HG03354 (cell line): ENCODE measurements around the gene MEF2C.
A peak's percentile ranks its signal among the peaks of the same experiment; 100 is the strongest.

Source experiments
- ATAC-seq: cut with Tn5 transposase; IDR thresholded peaks from one replicate; pipeline ENCODE4 v1.9.1; 2021; ENCODE audit warnings: mild to moderate bottlenecking; ENCODE audit not compliant: unreplicated experiment, poor library complexity, severe bottlenecking

The MEF2C gene

GRCh38 chr5:88776692-88777091, 106.3 kb downstream of the MEF2C start:
- ATAC-seq = no peak

GRCh38 chr5:88772831-88773230, 110.2 kb downstream of the MEF2C start:
- no peak for ATAC-seq

GRCh38 chr5:88772047-88772446, 110.9 kb downstream of the MEF2C start:
- ATAC-seq = no peak

GRCh38 chr5:88770276-88771257, 112.4 kb downstream of the MEF2C start:
- ATAC-seq = no peak

- no peak for ATAC-seq
These were observed 113.8 kb downstream of the MEF2C start for GRCh38 chr5:88769165-88769564.

- no peak for ATAC-seq
These were observed 114.6 kb downstream of the MEF2C start for GRCh38 chr5:88768411-88768810.

GRCh38 chr5:88765798-88766197, 117.2 kb downstream of the MEF2C start:
- no peak for ATAC-seq

- ATAC-seq = no peak
These were observed 117.8 kb downstream of the MEF2C start for GRCh38 chr5:88765171-88765570.

- no peak for ATAC-seq
These were observed 121.0 kb downstream of the MEF2C start for GRCh38 chr5:88761939-88762338.

GRCh38 chr5:88761269-88761850, 121.6 kb downstream of the MEF2C start:
- ATAC-seq = no peak

GRCh38 chr5:88760527-88760926, 122.5 kb downstream of the MEF2C start:
- ATAC-seq = no peak

GRCh38 chr5:88758591-88758990, 124.4 kb downstream of the MEF2C start:
- no peak for ATAC-seq

- no peak for ATAC-seq
These were observed 124.8 kb downstream of the MEF2C start for GRCh38 chr5:88758184-88758583.

- no peak for ATAC-seq
These were observed 126.0 kb downstream of the MEF2C start for GRCh38 chr5:88756953-88757352.

GRCh38 chr5:88748666-88749065, 134.3 kb downstream of the MEF2C start:
- ATAC-seq = no peak

- ATAC-seq = peak; percentile 80
These were observed 136.5 kb downstream of the MEF2C start for GRCh38 chr5:88746438-88746882.

GRCh38 chr5:88745093-88745696, 137.8 kb downstream of the MEF2C start:
- no peak for ATAC-seq

- no peak for ATAC-seq
These were observed 139.7 kb downstream of the MEF2C start for GRCh38 chr5:88743231-88743834.

- no peak for ATAC-seq
These were observed 141.0 kb downstream of the MEF2C start for GRCh38 chr5:88741964-88742363.

- no peak for ATAC-seq
These were observed 142.3 kb downstream of the MEF2C start for GRCh38 chr5:88740604-88741185.
